A549 treated with RU486 at 1 μM for 4 hours (cell line): ENCODE data around the gene PIKFYVE. TPM values are rescaled to one million over a fixed set of nuclear protein-coding genes. Genes with fewer than 3 reads are reported as not detected.

Source experiments
- total RNA-seq: library from RNA; stranded (reverse); fragments of 200-300 nt; extraction: Qiagen RNA extraction; gene quantifications from 5 replicates; pipeline ENCODE4 v1.2.3, GENCODE V29; 2022; ENCODE audit warnings: low read depth

The PIKFYVE gene, protein sequence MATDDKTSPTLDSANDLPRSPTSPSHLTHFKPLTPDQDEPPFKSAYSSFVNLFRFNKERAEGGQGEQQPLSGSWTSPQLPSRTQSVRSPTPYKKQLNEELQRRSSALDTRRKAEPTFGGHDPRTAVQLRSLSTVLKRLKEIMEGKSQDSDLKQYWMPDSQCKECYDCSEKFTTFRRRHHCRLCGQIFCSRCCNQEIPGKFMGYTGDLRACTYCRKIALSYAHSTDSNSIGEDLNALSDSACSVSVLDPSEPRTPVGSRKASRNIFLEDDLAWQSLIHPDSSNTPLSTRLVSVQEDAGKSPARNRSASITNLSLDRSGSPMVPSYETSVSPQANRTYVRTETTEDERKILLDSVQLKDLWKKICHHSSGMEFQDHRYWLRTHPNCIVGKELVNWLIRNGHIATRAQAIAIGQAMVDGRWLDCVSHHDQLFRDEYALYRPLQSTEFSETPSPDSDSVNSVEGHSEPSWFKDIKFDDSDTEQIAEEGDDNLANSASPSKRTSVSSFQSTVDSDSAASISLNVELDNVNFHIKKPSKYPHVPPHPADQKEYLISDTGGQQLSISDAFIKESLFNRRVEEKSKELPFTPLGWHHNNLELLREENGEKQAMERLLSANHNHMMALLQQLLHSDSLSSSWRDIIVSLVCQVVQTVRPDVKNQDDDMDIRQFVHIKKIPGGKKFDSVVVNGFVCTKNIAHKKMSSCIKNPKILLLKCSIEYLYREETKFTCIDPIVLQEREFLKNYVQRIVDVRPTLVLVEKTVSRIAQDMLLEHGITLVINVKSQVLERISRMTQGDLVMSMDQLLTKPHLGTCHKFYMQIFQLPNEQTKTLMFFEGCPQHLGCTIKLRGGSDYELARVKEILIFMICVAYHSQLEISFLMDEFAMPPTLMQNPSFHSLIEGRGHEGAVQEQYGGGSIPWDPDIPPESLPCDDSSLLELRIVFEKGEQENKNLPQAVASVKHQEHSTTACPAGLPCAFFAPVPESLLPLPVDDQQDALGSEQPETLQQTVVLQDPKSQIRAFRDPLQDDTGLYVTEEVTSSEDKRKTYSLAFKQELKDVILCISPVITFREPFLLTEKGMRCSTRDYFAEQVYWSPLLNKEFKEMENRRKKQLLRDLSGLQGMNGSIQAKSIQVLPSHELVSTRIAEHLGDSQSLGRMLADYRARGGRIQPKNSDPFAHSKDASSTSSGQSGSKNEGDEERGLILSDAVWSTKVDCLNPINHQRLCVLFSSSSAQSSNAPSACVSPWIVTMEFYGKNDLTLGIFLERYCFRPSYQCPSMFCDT (N-terminal part only)
- total RNA-seq: 3.3 to 7.5 TPM (median 7.2 TPM) in 5 replicates

DNA sequence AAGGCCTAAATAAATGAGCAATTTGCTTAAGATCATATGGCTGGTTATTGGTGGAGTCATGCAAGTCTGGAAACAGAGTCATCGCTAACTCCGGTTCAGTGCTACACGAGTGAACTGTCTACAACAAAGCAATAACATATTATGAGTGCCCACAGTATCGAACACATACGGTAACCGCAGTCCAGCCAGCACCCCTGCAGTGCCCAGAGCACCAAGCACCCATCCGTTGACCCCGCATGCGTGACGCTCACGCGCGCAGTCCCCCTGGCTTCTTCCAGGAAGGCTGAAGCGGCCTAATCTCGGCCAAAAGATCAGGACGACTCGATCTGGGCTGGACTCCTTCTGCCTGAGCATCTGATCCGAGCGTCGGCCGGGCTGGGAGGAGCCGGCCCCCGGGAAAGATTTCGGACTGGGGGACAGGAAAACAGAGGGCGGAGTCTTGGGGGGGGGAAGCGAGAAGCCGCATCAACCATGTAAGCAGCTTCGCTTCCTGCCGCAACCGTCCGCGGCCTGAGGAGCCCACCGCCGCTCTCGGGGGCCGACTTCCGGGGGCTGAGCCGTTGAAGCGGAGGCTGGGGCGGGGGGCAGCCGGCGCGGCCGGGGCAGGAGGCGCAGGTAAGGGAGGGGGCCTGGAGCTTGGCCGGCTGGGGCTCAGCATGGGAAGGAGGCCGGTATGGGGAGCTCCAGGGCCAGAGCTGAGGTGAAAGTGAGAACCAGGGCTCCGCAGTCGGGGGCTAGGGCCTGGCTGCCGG is at the start of gene PIKFYVE:
PIKFYVE (plus strand) TSS at position 455 of the 752 bp plus-strand sequence. CDS start 5,265 bp downstream, outside the sequence.

DNA sequence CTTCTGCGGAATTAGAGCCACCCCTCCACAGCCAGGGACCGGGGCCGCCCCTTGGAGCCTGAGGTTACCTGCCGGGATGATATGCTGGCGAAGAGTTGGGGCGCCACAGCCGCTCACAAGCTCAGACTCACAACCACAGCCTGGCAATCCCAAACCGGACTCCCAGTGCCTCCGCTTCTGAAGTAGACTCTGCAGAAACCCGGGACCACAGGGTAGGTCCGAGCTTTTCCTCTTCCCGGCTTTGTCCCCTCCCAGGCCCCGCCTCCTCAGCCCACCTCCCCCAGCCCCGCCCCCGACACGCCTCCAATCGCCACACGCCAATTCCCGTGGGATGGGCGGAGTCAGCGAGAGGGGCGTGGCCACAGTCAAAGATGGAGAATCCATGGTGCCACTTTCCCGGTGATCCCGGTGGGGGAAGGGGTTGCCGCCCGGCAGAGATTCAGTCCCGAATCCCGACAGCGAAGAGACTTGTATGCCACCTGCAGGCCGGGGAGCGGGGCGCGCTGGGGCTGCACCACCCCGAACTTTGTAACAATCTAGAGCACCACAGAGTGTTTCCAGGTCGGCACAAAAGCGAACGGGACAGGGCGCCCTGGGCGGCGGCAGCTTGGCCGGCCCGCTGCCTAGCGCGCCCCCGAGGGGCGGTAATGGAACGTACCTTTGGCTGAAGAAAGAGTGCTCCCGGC is 11.0 kb upstream of the PIKFYVE start, which contains the start of gene IDH1:
IDH1 (minus strand) TSS at position 201 of the 686 bp plus-strand sequence. CDS start 3,520 bp downstream, outside the sequence.

GRCh38 chr2:208406474-208407451 is 140.7 kb downstream of the PIKFYVE start, which contains the start of gene PTH2R:
Gene PTH2R, plus strand, starts transcription at chr2:208406792. Its CDS starts 252 bp downstream, at chr2:208407044.

Other genes starting within 250 kb of the PIKFYVE start
- 2.5 to 3.5 TPM (median 3.2 TPM) in 5 replicates for gene PLEKHM3, start 240.7 kb upstream of the PIKFYVE start, total RNA-seq
- gene CRYGD, start 141.7 kb upstream of the PIKFYVE start, total RNA-seq: not detected in 5 replicates
- not detected in 5 replicates for gene CRYGC, start 136.4 kb upstream of the PIKFYVE start, total RNA-seq
- not detected in 5 replicates for gene CRYGB, start 120.1 kb upstream of the PIKFYVE start, total RNA-seq
- not detected in 5 replicates for gene CRYGA, start 102.7 kb upstream of the PIKFYVE start, total RNA-seq
- gene C2orf80, start 76.2 kb upstream of the PIKFYVE start, total RNA-seq: not detected in 5 replicates
- gene IDH1, start 11.2 kb upstream of the PIKFYVE start, total RNA-seq: 64.8 to 89.4 TPM (median 81.4 TPM) in 5 replicates
- gene PTH2R, start 140.5 kb downstream of the PIKFYVE start, total RNA-seq: not detected in 5 replicates